GM21528 (cell line): ENCODE data around the gene PEX12.
"Not testable (repeated sequence)": the region's sequence is repeated elsewhere in the genome, so short reads cannot be mapped to it uniquely, and the experiment has no call there.

Experiments
- ATAC-seq: cut with Tn5 transposase; IDR thresholded peaks from one replicate; pipeline ENCODE4 v1.9.1; 2021; ENCODE audit warnings: mild to moderate bottlenecking, moderate library complexity; ENCODE audit not compliant: unreplicated experiment, low FRiP score

PEX12 gene

DNA sequence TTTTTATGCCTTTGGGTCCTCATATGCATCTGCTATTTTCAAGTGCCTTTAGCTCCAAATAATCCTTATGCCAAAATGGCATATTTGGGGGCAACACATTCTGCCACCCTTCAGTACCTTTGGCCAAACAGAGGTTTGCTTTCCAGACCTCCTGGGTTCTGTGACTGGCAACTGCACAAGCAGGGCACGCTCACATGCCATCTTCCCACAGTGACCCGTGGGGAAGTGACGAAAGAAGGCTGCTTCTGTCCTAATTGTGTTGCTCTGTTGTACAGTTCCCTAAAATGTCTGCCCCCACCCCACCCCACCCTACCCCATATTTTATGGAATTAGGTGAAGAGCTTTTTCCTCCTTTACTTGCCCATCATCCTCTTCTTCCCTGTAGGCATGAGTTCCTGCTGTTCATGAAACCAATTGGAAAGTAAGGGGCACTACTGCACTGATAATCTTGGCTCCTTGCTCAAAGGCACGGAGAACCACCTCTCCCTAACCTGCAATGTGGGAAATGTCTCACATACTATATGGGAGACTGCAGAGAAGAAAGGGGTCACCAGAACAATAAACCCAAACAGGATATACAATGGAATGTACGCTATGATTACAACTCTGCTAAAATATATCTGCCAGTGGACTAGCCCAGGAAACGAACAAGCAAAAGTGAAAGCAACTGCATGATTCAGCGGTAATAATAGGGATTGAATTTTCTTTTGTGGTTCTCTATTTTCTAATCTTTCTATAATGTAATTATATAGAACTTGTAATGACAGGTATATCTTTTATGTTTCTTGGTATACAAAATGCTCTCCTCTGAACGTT is 37.6 kb downstream of the PEX12 start:
- no peak for ATAC-seq

DNA sequence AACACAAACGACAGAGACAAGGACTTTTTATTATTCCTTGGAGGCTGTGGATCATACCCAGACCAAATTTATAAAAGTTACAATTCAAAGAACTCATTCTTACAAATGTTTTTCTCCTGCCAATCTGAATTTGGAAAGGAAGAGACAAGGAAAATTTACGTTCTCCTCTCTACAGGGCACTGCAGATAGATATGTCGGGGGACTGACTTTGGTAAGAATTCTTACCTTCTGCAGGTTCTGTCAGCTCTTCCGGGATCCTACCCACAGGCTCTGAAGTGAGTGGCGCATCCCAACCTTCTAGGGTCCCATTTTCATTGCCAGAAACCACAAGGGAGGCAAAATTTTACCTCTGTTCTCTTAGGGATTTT is 38.7 kb downstream of the PEX12 start:
- ATAC-seq, result no peak

DNA sequence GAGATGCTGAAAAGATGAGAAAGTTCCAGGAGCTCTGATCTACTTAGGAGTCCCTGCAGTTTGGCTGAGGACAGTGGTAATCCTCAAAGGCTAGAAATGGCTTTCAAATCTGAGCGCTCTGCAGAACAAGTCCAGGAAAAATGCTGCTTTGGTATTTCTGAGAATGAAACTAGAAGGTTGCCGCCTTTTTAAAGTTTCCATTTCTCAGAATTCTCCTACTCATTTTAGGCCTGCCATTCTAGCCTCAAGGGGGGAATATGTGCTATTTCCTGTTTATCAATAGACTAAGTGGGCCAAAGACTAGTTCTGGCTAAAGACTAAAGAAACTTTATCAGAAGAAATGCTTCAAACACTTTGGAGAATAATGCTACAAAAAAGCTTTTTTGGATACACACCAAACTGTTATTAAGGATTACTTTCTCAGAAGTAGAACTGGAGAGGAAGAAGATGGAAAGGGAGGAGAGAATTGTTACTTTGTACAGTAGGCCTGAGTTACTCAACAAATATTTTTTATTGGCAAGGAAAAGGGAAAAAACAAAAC is 40.7 kb downstream of the PEX12 start, which contains the start of gene SLFN12L:
TSS of gene SLFN12L (minus strand) at position 78 of the 541 bp plus-strand sequence. CDS start 15,314 bp downstream, outside the sequence.
- no peak for ATAC-seq

DNA sequence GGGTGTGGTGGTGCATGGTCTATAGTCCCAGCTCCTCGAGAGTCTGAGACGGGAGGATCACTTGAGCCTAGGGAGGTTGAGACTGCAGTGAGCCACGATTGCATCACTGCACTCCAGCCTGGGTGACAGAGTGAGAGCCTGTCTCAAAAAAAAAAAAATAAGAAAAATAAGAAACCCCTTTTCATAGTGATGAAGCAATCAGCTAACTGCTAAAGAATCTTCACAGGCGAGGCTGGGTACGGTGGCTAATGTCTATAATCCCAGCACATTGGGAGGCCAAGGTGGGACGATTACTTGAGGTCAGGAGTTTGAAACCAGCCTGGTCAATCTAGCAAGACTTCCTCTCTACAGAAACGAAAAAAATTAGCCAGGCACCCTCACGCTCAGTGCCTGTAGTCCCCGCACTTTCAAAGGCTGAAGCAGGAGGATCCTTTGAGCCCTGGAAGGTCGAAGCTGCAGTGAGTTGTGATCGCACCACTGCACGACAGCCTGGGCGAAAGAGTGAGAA is 41.7 kb downstream of the PEX12 start:
- ATAC-seq, result no peak

DNA sequence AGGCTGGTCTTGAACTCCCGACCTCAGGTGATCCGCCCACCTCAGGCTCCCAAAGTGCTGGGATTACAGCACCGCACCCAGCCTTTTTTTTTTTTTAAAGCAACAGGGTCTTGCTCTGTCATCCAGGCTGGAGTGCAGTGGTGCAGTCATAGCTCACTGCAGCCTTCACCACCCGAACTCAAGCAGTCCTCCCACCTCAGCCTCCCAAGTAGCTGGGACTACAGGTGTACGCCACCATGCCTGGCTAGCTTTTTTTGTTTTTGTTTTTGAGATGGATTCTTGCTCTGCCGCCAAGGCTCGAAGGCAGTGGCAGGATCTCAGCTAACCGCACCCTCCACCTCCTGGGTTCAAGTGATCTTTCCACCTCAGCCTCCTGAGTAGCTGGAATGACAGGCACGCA is 43.0 kb downstream of the PEX12 start:
- not testable (repeated sequence) for ATAC-seq

DNA sequence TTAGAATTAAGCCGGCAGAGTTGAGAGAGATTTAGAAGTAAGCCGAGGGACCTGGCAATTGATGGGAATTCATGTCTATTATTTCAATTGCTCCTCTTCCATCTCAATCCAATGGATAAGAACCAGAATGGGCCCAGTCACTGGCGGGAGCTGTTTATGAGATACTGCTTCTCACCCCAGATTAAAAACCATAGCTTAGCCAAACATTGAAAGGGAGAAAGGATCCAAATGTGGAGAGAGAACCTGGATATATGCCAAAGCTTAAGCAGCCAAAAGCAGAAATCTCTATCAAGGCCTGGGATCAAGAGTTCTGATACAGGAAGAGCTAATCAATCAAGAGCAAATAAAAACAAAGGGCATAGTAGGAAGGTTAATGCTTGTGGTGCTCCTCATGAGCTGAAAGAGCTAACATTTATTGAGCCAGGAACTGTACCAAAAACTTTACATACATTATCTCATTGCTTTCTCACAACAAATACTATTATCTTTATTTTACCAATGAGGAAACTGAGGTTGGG is 43.7 kb downstream of the PEX12 start:
- no peak for ATAC-seq

DNA sequence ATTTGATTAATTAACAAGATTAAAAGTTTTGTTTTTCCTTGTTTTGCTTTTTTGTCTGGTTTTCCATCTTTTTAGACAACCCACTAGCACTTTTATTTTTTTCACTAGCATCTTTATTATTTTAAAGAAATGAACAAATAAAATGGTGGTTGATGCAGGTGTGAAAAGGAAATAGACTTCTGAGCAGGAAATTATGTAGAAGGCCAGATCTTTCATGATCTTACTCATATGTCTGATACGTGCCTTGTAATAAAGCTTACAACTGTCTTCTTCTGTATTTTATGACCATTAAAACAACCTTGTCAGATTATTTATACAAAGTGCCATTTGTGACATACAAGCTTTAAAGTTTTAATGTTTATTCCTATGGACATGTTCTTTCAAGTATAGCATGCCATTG is 47.2 kb downstream of the PEX12 start:
- ATAC-seq, result no peak

DNA sequence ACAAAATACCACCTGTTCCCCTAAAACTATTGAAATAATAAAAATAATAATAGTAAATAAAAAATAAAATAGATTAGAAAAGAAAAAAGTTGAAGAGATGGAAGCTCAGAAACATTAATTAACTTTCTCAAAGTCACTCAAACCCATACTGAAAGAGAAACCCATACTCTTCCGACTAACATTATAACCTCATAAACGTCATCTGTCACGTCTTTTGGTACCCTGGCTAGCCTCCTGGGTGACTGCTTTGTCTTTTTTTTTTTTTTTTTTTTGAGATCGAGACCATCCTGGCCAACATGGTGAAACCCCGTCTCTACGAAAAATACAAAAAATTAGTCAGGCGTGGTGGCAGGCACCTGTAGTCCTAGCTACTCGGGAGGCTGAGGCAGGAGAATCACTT is 48.5 kb downstream of the PEX12 start:
- ATAC-seq, result no peak

DNA sequence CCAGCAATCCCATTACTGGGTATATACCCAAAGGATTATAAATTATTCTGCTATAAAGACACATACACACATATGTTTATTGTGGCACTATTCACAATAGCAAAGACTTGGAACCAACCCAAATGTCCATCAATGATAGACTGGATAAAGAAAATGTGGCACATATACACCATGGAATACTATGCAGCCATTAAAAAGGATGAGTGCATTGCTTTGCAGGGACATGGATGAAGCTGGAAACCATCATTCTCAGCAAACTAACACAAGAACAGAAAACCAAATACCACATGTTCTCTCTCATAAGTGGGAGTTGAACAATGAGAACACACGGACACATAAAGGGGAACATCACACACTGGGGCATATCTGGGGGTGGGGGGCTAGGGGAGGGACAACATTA is 49.0 kb downstream of the PEX12 start:
- ATAC-seq, result not testable (repeated sequence)
